Measurements from ENCODE around the gene CD48.

DNA sequence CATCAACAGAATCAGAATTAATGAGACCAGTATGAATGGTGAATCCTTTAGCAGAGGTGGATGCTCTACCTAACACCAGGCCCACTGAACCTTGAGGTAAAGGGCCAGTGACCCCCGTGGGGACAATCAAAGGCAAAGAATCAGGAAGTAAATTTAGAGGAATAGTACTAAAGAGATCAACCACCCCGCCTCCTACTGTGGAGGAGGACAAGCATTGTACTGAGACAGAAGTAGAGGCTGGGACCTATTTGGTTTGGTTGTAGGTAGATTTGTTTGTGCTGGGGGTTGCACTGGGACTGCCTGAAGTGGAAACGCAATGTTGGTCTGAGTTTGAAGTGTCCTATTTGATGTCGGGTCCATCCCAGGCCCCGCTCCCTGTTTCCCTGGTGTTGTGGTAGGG, 9.5 kb downstream of the CD48 start:
- TF ChIP-seq CTCF (IDR thresholded peaks at IDR 0.05; ENCODE audit: low read depth, low read length) (no peak), EZH2phosphoT487 (IDR thresholded peaks at IDR 0.05; ENCODE audit: low read depth) (no peak)

All from OCI-LY3 (cell line).